DOHH2 (cell line): ENCODE results near the gene EEA1.

Source experiments
- EZH2phosphoT487 ChIP-seq: fragments of 200-600 bp; sonication (generic); IDR thresholded peaks from 2 replicates; pipeline ENCODE4 v1.6.1; 2017; ENCODE audit warnings: borderline replicate concordance, mild to moderate bottlenecking, antibody characterized with exemption, low read length, moderate library complexity, mixed read lengths
- TF ChIP-seq, protein P1 (sequence below): fragments of 200-600 bp; sonication (generic); IDR thresholded peaks from one replicate; pipeline ENCODE4 v1.5.1; 2014; ENCODE audit warnings: antibody characterized with exemption, mild to moderate bottlenecking, low read depth, low read length; ENCODE audit not compliant: poor library complexity, severe bottlenecking

DNA sequence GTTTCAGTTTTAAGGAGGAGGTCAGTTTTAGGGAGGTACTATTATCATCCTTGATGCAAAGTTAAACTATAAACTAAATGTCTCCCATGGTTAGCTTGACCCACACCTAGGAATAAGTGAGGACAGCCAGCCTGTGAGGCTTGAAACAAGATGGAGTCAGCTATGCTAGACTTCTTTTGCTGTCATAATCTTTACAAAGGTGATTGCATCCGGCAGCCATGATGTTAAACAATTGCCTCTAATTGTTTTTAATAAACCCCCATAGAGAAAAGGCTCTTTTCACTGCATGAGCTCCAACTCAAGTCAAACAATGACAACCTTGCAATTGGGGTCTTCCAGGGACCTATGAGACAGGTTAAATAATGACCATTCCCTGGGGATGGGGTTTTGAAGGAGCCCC is 45.7 kb upstream of the EEA1 start:
- TF ChIP-seq, protein P1, sequence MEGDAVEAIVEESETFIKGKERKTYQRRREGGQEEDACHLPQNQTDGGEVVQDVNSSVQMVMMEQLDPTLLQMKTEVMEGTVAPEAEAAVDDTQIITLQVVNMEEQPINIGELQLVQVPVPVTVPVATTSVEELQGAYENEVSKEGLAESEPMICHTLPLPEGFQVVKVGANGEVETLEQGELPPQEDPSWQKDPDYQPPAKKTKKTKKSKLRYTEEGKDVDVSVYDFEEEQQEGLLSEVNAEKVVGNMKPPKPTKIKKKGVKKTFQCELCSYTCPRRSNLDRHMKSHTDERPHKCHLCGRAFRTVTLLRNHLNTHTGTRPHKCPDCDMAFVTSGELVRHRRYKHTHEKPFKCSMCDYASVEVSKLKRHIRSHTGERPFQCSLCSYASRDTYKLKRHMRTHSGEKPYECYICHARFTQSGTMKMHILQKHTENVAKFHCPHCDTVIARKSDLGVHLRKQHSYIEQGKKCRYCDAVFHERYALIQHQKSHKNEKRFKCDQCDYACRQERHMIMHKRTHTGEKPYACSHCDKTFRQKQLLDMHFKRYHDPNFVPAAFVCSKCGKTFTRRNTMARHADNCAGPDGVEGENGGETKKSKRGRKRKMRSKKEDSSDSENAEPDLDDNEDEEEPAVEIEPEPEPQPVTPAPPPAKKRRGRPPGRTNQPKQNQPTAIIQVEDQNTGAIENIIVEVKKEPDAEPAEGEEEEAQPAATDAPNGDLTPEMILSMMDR = no peak
- TF ChIP-seq EZH2phosphoT487 = no peak
